Measurements from ENCODE around the gene LAMA3. TPM values are rescaled to one million over a fixed set of nuclear protein-coding genes. Genes with fewer than 3 reads are reported as not detected.

LAMA3 gene
- polyA plus RNA-seq, 1 donor from 2014 or later: 3.4 TPM

GRCh38 chr18:23970161-23971096 lies 281.2 kb downstream of the LAMA3 start:
- H3K4me3 ChIP-seq (ENCODE audit: low read length): no peak overlapping the region
- H3K79me2 ChIP-seq (replicated peaks; ENCODE audit: insufficient read depth, low read length): no peaks in the 10 kb centered on the region
- H3K4me2 ChIP-seq (ENCODE audit: low read length): no peak overlapping the region
- no peak overlapping the region for H2AFZ ChIP-seq (ENCODE audit: low read depth, low read length)
- H3K9ac ChIP-seq (ENCODE audit: low read length): no peak overlapping the region
- no peaks in the 10 kb centered on the region for H3K9me3 ChIP-seq (ENCODE audit: low read length)
- no peaks in the 10 kb centered on the region for H3F3A ChIP-seq (ENCODE audit: insufficient read depth, low read length, poor library complexity, severe bottlenecking)
- no peaks in the 10 kb centered on the region for H3K9me2 ChIP-seq (ENCODE audit: insufficient read depth, low read length)
- H3K27me3 ChIP-seq (ENCODE audit: insufficient read depth, low read depth, low read length): no peaks in the 10 kb centered on the region
- no peak overlapping the region for H3K27ac ChIP-seq (ENCODE audit: low read length)
- no peak for TF ChIP-seq TAF1 (IDR thresholded peaks at IDR 0.05; ENCODE audit: low read depth)
- no peak for TF ChIP-seq MXI1 (conservative IDR thresholded peaks at IDR 0.05; ENCODE audit: poor library complexity, severe bottlenecking)
- TF ChIP-seq REST (IDR thresholded peaks at IDR 0.05; ENCODE audit: borderline replicate concordance): no peak
- TF ChIP-seq EZH2 (IDR thresholded peaks at IDR 0.05; ENCODE audit: borderline replicate concordance, insufficient read depth, low read length, poor library complexity, severe bottlenecking): no peak
- TF ChIP-seq RAD21 (conservative IDR thresholded peaks at IDR 0.05): no peak
- no peak for TF ChIP-seq SMC3 (conservative IDR thresholded peaks at IDR 0.05; ENCODE audit: poor library complexity)
- no peak for TF ChIP-seq CTCF (IDR thresholded peaks at IDR 0.05; ENCODE audit: poor library complexity, severe bottlenecking)
- TF ChIP-seq EP300 (conservative IDR thresholded peaks at IDR 0.05; ENCODE audit: poor library complexity, severe bottlenecking): no peak
- TF ChIP-seq POLR2AphosphoS5 (IDR thresholded peaks at IDR 0.05): no peak
- H4K20me1 ChIP-seq (ENCODE audit: insufficient read depth): no peaks in the 10 kb centered on the region
- no peaks in the 10 kb centered on the region for H3K36me3 ChIP-seq (ENCODE audit: insufficient read depth, low read length)

GRCh38 chr18:23971097-23971440 lies 281.8 kb downstream of the LAMA3 start:
- H3K4me2 ChIP-seq (ENCODE audit: low read length): no peak overlapping the region
- TF ChIP-seq POLR2AphosphoS5 (IDR thresholded peaks at IDR 0.05) (no peak), CTCF (IDR thresholded peaks at IDR 0.05; ENCODE audit: poor library complexity, severe bottlenecking) (no peak), RAD21 (conservative IDR thresholded peaks at IDR 0.05) (no peak), EP300 (conservative IDR thresholded peaks at IDR 0.05; ENCODE audit: poor library complexity, severe bottlenecking) (no peak), REST (IDR thresholded peaks at IDR 0.05; ENCODE audit: borderline replicate concordance) (no peak), TAF1 (IDR thresholded peaks at IDR 0.05; ENCODE audit: low read depth) (no peak), SMC3 (conservative IDR thresholded peaks at IDR 0.05; ENCODE audit: poor library complexity) (no peak), EZH2 (IDR thresholded peaks at IDR 0.05; ENCODE audit: borderline replicate concordance, insufficient read depth, low read length, poor library complexity, severe bottlenecking) (no peak), MXI1 (conservative IDR thresholded peaks at IDR 0.05; ENCODE audit: poor library complexity, severe bottlenecking) (no peak)

More at GRCh38 chr18:23971097-23971440, 281.8 kb downstream of the LAMA3 start:
- H3K9me2 ChIP-seq (ENCODE audit: insufficient read depth, low read length): no peaks in the 10 kb centered on the region
- no peak overlapping the region for H3K9ac ChIP-seq (ENCODE audit: low read length)
- H3K4me3 ChIP-seq (ENCODE audit: low read length): no peak overlapping the region
- H3K9me3 ChIP-seq (ENCODE audit: low read length): no peaks in the 10 kb centered on the region
- no peaks in the 10 kb centered on the region for H3F3A ChIP-seq (ENCODE audit: insufficient read depth, low read length, poor library complexity, severe bottlenecking)
- H3K27ac ChIP-seq (ENCODE audit: low read length): no peak overlapping the region
- no peaks in the 10 kb centered on the region for H3K79me2 ChIP-seq (replicated peaks; ENCODE audit: insufficient read depth, low read length)
- H3K27me3 ChIP-seq (ENCODE audit: insufficient read depth, low read depth, low read length): no peaks in the 10 kb centered on the region
- H4K20me1 ChIP-seq (ENCODE audit: insufficient read depth): no peaks in the 10 kb centered on the region
- H3K36me3 ChIP-seq (ENCODE audit: insufficient read depth, low read length): no peaks in the 10 kb centered on the region
- no peak overlapping the region for H2AFZ ChIP-seq (ENCODE audit: low read depth, low read length)
